Dedifferentiated amniotic fluid mesenchymal stem cell (primary cell): ENCODE results near the gene SLC28A1.
"Not testable (repeated sequence)": the region's sequence is repeated elsewhere in the genome, so short reads cannot be mapped to it uniquely, and the experiment has no call there.

Source experiments
- DNase-seq: peaks from one replicate; pipeline ENCODE4 v3.0.0-alpha.2; 2016; ENCODE audit errors: extremely low spot score

The SLC28A1 gene

GRCh38 chr15:84909782-84910181, 25.3 kb downstream of the SLC28A1 start:
- DNase-seq: no peak

GRCh38 chr15:84910928-84911623, 26.6 kb downstream of the SLC28A1 start:
- DNase-seq: no peak

GRCh38 chr15:84911879-84912660, 27.6 kb downstream of the SLC28A1 start:
- peak; percentile 86 for DNase-seq

GRCh38 chr15:84913360-84913723, 28.9 kb downstream of the SLC28A1 start:
- no peak for DNase-seq

- no peak for DNase-seq
Observed at GRCh38 chr15:84914351-84914750, 29.9 kb downstream of the SLC28A1 start.

- DNase-seq: peak; percentile 69
Observed at GRCh38 chr15:84914909-84915605, 30.6 kb downstream of the SLC28A1 start.

- no peak for DNase-seq
Observed at GRCh38 chr15:84915606-84915958, 31.1 kb downstream of the SLC28A1 start.

GRCh38 chr15:84917452-84917851, 33.0 kb downstream of the SLC28A1 start:
- DNase-seq: no peak

GRCh38 chr15:84919106-84919667, 34.7 kb downstream of the SLC28A1 start:
- no peak for DNase-seq

GRCh38 chr15:84921121-84921520, 36.7 kb downstream of the SLC28A1 start:
- peak; percentile 44 for DNase-seq

GRCh38 chr15:84922530-84922929, 38.1 kb downstream of the SLC28A1 start:
- DNase-seq: no peak

- no peak for DNase-seq
Observed at GRCh38 chr15:84924077-84924731, 39.7 kb downstream of the SLC28A1 start.

- DNase-seq: not testable (repeated sequence)
Observed at GRCh38 chr15:84924821-84925569, 40.5 kb downstream of the SLC28A1 start.

GRCh38 chr15:84925906-84926305, 41.4 kb downstream of the SLC28A1 start:
- DNase-seq: no peak

GRCh38 chr15:84926491-84927230, 42.2 kb downstream of the SLC28A1 start:
- no peak for DNase-seq

- no peak for DNase-seq
Observed at GRCh38 chr15:84928843-84929168, 44.3 kb downstream of the SLC28A1 start.

GRCh38 chr15:84929795-84930603, 45.5 kb downstream of the SLC28A1 start:
- no peak for DNase-seq

GRCh38 chr15:84934942-84935729, 50.7 kb downstream of the SLC28A1 start:
- DNase-seq: no peak

GRCh38 chr15:84937144-84937543, 52.7 kb downstream of the SLC28A1 start:
- DNase-seq: no peak
